GM18498 (cell line): ENCODE measurements around the gene DDX39B.
"Not testable (repeated sequence)": the region's sequence is repeated elsewhere in the genome, so short reads cannot be mapped to it uniquely, and the experiment has no call there.

Experiments used
- ATAC-seq: cut with Tn5 transposase; IDR thresholded peaks from one replicate; pipeline ENCODE4 v1.9.1; 2021; ENCODE audit warnings: mild to moderate bottlenecking, moderate library complexity; ENCODE audit not compliant: unreplicated experiment

The DDX39B gene

GRCh38 chr6:31489086-31489485 lies 52.7 kb downstream of the DDX39B start:
- ATAC-seq: no peak

- ATAC-seq: not testable (repeated sequence)
These were observed 54.1 kb downstream of the DDX39B start for GRCh38 chr6:31487674-31488073.

- ATAC-seq: not testable (repeated sequence)
These were observed 55.6 kb downstream of the DDX39B start for GRCh38 chr6:31486065-31486837.

- no peak for ATAC-seq
These were observed 56.7 kb downstream of the DDX39B start for GRCh38 chr6:31485055-31485454.

GRCh38 chr6:31483392-31483791 lies 58.4 kb downstream of the DDX39B start:
- ATAC-seq: no peak

GRCh38 chr6:31480574-31480973 lies 61.2 kb downstream of the DDX39B start:
- no peak for ATAC-seq
